ENCODE data around the gene UBR3. TPM values are rescaled to one million over a fixed set of nuclear protein-coding genes. Genes with fewer than 3 reads are reported as not detected.

UBR3 gene
- total RNA-seq, 1 experiment from 2014 or later = 21.9 TPM

GRCh38 chr2:170056900-170057299 is 229.6 kb downstream of the UBR3 start:
- no peak overlapping the region for H3K18ac ChIP-seq (ENCODE audit: insufficient read length, low read depth, low read length)
- no peak overlapping the region for H4K91ac ChIP-seq (ENCODE audit: insufficient read length, low read depth, low read length)
- no peak overlapping the region for H3K9ac ChIP-seq (ENCODE audit: extremely low read depth, insufficient read length, low read length)
- H3K56ac ChIP-seq (ENCODE audit: insufficient read length, low read depth, low read length) = no peak overlapping the region
- no peaks in the 10 kb centered on the region for H3K23me2 ChIP-seq (ENCODE audit: insufficient read length, low read depth, low read length, poor library complexity, severe bottlenecking)
- H3K4me1 ChIP-seq (ENCODE audit: insufficient read depth, low read length) = no peaks in the 10 kb centered on the region
- no peak for TF ChIP-seq CTCF (conservative IDR thresholded peaks at IDR 0.05)
- Mint-ChIP-seq H3K4me1 (peaks cover 5 to 8% of the 10 kb centered on the region in 2 experiments; a peak in 3 of 4 replicates), H3K36me3 (ENCODE audit: insufficient read depth in 1 of 3, low read depth in 3 of 3) (peaks cover 3 to 16% (median 10%) of the 10 kb centered on the region in 3 experiments; a peak in 6 of 7 replicates), H3K9me3 (no peaks in the 10 kb centered on the region), H3K27ac (no peak overlapping the region), H3K27me3 (ENCODE audit: low read depth) (no peaks in the 10 kb centered on the region), H3K4me3 (no peak overlapping the region)
- H4K5ac ChIP-seq (ENCODE audit: insufficient read length, low read depth, low read length) = no peak overlapping the region
- H2AFZ ChIP-seq (ENCODE audit: low read length) = no peak overlapping the region
- no peaks in the 10 kb centered on the region for H3K79me1 ChIP-seq (ENCODE audit: insufficient read depth, low read depth, low read length, poor library complexity, severe bottlenecking)
- H2BK20ac ChIP-seq (ENCODE audit: low read depth, low read length, poor library complexity, severe bottlenecking) = no peak overlapping the region
- no peaks in the 10 kb centered on the region for H3K27me3 ChIP-seq (ENCODE audit: insufficient read depth, low read length)
- H3K4ac ChIP-seq (ENCODE audit: low read depth, low read length) = no peak overlapping the region
- no peak overlapping the region for H2BK15ac ChIP-seq (ENCODE audit: low read depth, low read length)
- no peaks in the 10 kb centered on the region for H4K20me1 ChIP-seq (ENCODE audit: control insufficient read depth, insufficient read depth, insufficient read length)
- H3K23ac ChIP-seq (ENCODE audit: insufficient read length, low read depth, low read length) = no peak overlapping the region
- no peak overlapping the region for H2AK5ac ChIP-seq (ENCODE audit: insufficient read length, low read length)
- H3T11ph ChIP-seq (ENCODE audit: low read length) = no peak overlapping the region
- H3K14ac ChIP-seq (ENCODE audit: insufficient read depth, low read length) = no peak overlapping the region
- H4K8ac ChIP-seq (replicated peaks; ENCODE audit: insufficient read length, low read depth, low read length) = no peak overlapping the region
- no peak overlapping the region for H2BK120ac ChIP-seq (ENCODE audit: low read depth, low read length, poor library complexity, severe bottlenecking)
- no peaks in the 10 kb centered on the region for H3K9me3 ChIP-seq (ENCODE audit: control insufficient read depth, low read depth, low read length)
- H2BK5ac ChIP-seq (ENCODE audit: insufficient read length, low read length) = no peak overlapping the region
- no peaks in the 10 kb centered on the region for H3K79me2 ChIP-seq (ENCODE audit: insufficient read depth, low read length)
- H3K4me2 ChIP-seq (ENCODE audit: insufficient read depth, insufficient read length, low read length) = no peak overlapping the region
- no peak for DNase-seq
- H3K27ac ChIP-seq (ENCODE audit: insufficient read length, low read depth, low read length) = no peak overlapping the region
- WGBS (ENCODE audit: extremely low coverage, insufficient read length, low lambda C conversion rate) = no CpG with 5 or more reads among the region's 1 CpG
- no peak overlapping the region for H2BK12ac ChIP-seq (ENCODE audit: insufficient read length, low read depth, low read length)

Measured in H9 (cell line).